Measurements from ENCODE around the gene KIAA1328.

DNA sequence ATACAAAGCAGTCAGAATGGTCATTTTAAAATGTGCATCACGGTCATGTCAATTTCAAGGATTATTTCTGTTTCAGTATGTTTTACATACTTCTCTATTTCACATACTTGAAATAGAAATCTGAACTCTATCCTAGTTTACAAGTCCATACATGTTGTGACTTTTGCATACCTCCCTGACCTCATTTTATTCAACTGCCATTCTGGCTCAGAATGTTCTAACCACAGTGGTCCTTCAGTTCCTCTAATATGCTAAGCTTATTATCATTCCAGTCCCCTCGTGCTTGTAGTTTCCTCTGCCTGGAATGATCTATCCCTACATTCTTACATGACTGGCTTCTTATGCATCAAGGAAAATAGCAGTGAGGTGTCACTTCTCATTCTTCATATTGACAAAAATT, 295.6 kb downstream of the KIAA1328 start:
- TF ChIP-seq, protein P1, sequence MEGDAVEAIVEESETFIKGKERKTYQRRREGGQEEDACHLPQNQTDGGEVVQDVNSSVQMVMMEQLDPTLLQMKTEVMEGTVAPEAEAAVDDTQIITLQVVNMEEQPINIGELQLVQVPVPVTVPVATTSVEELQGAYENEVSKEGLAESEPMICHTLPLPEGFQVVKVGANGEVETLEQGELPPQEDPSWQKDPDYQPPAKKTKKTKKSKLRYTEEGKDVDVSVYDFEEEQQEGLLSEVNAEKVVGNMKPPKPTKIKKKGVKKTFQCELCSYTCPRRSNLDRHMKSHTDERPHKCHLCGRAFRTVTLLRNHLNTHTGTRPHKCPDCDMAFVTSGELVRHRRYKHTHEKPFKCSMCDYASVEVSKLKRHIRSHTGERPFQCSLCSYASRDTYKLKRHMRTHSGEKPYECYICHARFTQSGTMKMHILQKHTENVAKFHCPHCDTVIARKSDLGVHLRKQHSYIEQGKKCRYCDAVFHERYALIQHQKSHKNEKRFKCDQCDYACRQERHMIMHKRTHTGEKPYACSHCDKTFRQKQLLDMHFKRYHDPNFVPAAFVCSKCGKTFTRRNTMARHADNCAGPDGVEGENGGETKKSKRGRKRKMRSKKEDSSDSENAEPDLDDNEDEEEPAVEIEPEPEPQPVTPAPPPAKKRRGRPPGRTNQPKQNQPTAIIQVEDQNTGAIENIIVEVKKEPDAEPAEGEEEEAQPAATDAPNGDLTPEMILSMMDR (IDR thresholded peaks at IDR 0.05; ENCODE audit: insufficient read depth, low read length, poor library complexity, severe bottlenecking), result no peak
- TF ChIP-seq EZH2phosphoT487 (conservative IDR thresholded peaks at IDR 0.05; ENCODE audit: low read length), result no peak
